Suppressor macrophage (primary cell): ENCODE results near the gene IGSF21.

ENCODE experiments used
- DNase-seq, 4 experiments: peaks; one replicate each; pipeline ENCODE4 v3.0.0-alpha.2; 2020 to 2022

IGSF21 gene

DNA sequence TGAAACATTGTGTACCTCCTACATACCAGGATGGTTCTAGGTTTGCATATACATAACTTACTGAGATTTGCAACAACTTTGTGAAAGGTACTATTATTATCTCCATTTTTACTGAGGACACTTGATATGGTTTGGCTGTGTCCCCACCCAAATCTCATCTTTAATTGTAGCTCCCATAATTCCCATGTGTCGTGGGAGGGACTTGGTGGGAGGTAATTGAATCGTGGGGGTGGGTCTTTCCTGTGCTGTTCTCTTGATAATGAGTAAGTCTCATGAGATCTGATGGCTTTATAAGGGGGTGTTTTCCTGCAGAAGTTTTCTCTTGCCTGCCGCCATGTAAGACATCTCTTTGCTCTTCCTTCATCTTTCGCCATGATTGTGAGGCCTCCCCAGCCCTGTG, 40.1 kb downstream of the IGSF21 start:
- no peak for DNase-seq

DNA sequence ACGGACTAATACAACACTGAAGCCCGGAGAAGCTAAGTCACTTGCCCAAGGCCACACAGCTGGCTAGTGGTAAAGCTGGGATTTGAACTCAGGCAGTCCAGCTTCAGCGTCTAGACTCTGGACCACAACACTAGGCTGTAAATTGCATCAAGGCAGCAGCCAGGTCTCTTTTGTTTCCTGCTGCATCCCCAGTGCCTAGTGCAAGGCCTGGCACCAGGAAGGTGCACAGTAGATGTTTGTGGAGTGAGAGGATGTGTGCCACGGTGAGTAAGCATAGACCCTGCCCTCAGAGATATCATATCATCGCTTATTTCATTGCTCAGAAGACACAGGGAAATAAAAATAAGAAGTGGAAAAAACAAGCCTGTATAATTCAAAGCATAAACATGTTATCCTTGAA, 40.9 kb downstream of the IGSF21 start:
- no peak for DNase-seq

DNA sequence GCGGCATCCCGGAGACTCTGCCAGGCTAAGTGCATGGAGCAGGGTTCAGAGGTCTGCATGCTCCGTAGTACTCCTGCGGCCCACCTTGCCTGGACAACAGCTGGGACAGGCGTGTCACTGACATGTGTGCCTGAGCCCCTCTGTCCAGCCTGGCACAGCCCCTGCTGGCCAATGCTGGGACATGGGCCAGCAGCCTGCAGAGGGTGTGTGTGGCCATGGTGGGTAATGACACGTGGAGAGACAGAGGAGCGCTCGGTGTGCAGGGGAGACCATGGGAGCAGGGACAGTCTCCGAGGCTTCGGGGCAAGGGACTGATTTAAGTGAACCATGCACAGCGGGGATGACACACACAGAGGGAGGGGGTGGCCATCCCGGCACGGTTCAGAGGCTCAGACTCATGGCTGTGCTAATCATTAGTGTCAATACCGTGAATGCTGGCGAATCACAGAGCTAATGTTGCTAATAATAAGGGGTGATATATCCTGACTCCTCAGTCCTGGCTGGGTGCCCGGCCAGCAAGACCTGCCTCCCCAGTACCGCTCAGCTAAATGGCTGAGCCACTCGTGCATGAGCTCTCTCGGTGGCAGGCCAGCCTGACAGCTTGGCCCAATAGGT, 41.5 kb downstream of the IGSF21 start:
- DNase-seq: no peak

DNA sequence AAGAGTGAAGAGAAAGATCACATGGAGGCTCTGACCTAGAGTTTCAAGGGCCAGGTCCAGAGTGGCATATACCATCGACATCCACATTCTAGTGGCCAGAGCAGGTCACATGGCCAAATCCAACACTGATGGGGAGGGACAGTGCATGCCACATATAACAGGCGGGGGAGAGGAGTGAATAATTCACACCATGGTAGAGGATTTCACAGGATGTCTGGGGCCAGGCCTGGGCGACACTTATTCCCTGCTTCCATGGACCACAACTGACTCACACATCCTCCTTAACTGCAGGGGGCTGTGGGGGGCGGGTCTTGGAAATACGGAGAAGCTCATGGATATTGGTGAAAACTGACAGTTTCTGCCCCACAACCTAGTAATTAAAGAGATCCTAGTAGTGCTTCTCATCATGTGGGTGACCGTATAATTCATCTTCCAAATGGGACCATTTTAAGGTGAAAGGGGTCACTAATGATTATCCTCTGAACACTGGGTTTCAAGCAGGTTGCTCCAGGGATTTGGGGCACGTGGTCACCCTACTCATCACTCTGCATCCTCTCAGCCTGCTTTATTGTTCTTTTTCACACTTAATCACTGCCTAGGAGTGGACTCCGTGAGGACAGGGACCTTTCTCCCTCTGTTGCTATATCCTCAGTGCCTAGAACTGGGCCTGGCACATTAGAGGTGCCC, 44.0 kb downstream of the IGSF21 start:
- DNase-seq: no peak

DNA sequence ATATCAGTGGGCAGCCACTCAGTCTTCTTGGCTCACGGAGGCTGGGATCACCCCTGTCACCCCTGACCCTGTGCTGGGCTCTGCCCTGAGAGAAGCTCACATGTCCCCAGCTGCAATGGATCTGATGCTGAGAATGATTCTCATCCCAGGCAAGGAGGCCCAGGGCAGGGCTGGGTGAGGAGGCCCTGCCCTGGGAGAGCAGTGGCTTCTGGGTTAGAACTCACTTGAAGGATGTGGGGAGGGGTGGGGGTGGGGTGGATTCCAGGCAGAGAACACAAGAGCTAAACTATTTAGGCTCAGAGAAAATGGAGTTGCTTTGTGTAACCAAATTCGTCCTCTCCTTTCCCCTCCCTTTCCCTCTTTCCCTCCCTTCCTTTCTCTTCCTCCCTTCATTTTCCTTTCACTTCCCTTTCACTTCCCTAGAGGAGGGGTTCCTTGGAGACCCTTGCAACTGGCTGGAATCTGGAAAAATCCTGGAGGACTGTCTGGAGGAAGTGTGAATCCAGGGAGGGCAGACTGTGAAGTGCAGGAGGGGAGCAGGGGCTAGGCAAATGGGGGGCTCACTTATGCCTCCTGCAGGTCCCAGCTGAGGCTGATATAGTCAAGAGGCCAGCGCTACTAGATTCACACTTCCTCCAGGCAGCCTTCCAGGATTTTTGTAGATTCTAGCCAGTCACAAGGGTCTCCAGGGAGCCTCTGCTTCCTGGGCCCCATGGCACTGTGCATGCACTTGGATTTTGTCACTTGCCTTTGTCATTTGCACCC, 47.0 kb downstream of the IGSF21 start:
- DNase-seq: no peak

DNA sequence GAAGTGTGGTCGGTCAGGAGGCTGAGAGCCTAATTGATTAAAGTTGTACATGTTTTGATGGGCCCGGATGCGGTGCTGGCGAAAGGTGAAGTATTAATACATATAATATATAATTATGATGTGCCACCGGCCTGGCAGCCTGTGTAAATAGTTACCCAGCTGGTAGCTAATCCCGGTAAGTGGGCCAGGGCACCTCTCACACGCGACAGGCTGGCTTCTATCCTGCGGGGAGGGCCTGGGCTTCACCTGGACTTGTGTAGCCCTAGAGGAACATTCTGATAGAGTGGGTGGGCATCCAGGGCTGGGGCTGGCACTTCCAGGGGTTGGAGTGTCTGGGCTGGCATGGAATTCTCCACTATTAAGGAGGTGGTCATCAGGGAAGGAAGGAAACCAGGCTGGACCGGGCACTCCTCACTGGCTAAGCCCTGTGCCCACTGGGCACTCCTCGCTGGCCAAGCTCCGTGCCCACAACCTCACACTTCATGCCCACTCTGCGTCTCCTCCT, 48.3 kb downstream of the IGSF21 start:
- DNase-seq: no peak

DNA sequence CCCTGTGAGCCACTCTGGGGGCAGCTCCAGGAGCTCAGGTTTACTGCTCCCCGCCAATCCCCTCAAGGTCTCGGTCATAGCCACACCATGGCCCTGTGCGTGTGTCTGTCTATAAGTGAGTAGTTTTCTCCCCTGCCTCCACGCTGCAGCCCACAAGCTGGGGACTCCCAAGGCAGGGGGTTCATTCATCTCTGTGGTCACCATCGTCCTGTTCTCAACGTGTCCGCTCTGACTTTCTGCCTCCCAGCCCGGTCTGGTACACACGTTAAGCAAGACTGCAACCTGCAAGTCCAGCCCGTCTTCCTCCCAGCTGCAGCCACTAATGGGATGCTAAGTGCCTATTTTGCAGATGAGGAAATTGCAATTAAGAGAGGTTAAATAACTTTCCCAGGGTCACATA, 49.8 kb downstream of the IGSF21 start:
- DNase-seq: no peak

DNA sequence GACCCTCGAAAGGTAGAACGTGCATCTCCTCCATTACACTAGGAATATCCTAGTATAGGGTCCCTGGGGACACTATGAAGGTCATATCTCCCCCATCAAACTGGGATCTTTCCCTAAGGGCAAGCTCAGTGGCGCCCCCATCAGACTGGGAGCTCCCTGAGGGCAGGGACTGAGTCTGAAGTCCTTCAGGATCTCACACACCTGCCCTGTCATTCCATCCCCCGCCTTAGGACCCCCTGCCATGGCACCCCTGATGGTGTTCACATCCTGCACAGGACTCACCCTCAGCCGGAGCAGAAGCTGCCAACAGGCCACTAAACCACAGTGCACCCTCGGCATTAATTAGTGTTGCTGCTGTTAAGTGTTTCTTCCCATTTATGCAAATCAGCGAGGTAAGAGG, 50.4 kb downstream of the IGSF21 start:
- DNase-seq: no peak

DNA sequence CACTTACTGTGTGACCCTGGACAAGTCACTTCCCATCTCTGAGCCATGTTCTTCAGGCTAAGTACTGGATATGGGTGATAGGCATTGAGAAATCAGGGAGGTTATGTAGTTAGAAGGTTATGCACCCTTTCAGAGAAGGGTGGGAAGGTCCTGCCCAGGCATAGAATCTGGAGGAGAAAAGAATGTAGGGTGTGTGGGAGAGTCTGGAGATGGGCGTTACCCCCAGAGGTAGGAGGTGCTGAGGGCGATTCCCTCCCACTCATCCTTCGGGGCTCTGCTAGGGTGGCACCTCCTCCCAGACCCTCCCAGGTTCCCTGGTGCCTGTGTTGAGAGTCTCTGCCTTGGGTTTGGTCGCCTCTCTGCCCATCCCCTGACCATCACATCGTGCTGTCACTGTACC, 51.1 kb downstream of the IGSF21 start:
- no peak for DNase-seq

DNA sequence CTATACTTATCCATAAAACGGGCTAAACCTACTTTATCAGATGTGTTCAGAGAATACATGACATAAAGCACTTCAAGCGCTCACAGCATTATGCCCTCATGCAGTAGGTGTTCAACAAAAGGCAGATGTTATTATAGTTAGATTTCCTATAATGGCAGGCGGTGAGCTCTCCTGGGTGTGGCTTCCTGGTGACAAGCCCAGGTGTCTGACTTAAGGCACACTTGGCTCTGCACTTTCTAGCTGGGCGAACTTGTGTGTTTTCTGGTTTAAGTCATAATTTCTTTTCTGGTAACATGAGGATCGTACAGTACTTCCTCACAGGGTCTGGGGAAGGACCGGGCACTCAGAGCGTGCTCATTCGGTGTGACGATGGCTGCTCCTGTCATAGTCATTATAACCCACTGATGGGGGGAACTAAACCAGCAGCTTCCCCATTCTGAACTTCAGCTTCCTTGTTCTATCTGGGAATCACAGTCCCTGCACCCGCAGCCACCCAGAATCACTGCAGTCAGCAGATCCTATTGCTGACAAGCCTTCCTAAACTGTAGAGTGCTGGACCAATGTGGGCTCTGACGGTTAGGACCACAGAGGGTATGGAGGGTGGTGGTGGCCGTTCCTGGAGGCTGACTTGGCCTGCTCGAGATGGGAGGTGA, 52.8 kb downstream of the IGSF21 start:
- peak; percentile 95 to 99 (median 96) for DNase-seq

DNA sequence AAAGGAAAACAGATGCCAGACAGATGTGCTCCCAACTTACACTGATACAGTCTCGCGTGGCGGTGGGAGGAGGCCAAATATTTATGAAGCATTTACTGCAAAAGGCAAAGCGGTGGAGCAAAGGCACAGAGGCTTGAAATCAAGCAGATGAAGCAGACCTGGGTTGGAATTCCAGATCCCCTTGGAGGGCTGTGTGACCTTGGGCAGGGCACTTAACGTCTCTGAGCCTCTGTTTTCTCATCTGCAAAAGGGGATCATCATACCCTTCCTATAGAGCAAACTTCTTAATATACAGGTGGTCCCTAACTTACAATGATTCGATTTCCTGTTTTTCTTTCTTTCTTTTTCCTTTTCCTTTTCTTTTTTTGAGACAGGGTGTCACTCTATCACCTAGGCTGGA, 54.1 kb downstream of the IGSF21 start:
- no peak for DNase-seq

DNA sequence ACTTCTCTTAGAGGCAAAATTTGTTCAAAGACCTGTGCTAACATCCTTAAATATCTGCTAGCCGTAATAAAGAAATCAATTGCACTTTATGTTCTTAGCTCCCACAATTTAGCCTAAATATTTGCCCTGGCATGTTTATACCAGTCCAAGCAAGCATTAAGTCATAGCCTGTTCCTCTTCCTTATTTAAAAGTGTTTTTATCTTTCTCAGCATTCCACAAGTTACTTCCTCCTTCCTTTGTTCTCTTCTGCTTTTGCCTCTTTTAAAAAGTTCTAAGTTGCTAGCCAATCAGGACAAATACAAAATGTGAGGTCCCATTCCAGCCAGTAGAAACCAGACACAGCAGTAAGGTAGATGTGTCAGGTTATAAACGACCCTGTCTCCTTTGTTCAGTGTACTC, 58.0 kb downstream of the IGSF21 start:
- peak; percentile 8 to 63 (median 42) for DNase-seq

DNA sequence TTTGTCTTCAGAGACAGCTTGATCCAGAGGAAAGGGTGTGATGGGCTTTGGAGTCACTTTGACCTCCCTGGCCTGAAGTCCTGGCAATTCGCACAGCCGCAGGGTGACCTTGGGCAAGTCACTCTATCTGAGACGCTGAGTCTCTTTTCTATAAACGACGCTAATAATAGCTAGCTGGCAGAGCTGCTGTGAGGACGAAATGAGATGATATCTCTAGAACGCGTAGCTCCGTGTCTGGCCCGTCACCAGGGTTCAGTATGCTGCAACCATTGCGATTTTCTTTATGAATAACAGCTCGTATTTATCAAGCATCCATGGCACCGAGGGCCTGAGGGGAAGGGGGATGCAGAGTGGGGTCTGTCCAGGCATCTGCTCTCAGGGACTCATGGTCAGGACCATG, 58.7 kb downstream of the IGSF21 start:
- no peak for DNase-seq

DNA sequence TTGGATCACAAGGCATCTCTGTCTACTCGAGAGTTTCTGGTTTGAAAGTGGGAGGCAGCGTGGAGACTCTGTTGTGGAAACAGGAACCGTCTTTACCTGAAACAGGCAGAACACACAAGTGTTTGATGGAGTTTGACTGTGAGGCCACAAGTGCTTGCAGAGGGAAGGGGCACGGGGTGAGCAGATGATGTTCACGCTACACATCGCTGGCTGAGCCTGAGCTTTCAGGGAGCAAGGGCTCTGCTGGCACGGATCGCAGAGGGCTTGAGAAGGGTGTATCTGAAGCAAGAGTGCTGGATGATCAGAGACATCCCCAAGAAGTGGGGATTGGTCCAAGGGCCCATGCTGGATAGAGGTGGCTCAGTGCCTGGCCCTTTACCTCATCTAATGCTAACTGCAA, 59.3 kb downstream of the IGSF21 start:
- no peak for DNase-seq

DNA sequence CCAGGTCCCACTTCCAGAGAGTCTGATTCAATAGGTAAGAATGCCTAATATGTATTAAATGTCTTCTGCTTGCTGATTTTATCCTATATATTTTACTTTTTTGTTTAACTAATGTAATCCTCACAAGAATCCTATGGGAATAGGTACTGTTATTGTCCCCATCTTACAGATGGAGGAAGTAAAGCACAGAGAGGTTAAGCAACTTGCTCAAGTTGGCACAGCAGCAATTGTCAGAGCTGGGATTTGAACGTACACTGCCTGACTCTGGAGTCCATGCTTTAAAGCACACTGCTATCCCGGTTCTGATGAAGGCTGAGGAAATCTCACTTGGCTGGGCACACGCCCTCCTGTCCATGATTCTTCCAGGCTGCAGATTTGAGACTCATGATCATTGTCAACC, 62.8 kb downstream of the IGSF21 start:
- DNase-seq: no peak

DNA sequence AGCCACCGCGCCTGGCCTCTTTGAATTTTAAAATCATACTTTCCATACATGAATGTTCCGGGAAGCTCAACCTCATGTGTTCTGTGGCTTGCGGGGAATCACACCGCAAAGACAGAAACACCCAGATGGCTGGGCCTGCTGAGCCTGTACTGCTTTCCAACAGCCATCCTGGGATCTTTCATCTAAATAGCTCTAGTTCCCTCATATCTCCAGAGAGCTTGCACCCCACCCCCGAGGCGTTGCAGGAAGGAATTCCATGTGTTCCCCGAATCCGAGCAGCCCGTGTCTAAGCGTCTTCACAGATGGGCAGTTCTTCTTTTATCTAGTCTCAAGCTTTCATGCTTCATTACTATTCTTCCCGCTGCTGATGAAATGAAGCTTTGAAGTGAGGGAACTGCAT, 66.4 kb downstream of the IGSF21 start:
- no peak for DNase-seq

DNA sequence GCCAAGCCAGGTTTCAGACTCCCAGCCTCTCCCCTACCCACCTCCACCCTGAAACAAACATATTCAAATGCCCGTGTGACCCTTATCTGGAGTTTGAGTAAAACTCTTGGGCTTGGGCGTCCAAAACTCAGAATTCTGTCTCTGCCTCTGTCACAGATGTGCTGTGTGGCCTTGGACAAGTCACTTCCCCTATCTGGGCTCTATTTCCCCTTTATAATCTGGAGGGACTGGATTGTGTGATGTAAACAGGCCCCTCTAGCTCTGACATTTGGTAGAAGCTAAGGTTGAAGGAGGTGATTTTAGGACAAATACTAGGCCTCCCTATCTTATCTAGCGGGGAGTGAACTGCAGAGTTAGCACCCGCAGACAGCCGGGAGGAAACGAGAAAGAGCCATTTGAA, 67.5 kb downstream of the IGSF21 start:
- DNase-seq: peak; percentile 23 to 56 (median 45)

DNA sequence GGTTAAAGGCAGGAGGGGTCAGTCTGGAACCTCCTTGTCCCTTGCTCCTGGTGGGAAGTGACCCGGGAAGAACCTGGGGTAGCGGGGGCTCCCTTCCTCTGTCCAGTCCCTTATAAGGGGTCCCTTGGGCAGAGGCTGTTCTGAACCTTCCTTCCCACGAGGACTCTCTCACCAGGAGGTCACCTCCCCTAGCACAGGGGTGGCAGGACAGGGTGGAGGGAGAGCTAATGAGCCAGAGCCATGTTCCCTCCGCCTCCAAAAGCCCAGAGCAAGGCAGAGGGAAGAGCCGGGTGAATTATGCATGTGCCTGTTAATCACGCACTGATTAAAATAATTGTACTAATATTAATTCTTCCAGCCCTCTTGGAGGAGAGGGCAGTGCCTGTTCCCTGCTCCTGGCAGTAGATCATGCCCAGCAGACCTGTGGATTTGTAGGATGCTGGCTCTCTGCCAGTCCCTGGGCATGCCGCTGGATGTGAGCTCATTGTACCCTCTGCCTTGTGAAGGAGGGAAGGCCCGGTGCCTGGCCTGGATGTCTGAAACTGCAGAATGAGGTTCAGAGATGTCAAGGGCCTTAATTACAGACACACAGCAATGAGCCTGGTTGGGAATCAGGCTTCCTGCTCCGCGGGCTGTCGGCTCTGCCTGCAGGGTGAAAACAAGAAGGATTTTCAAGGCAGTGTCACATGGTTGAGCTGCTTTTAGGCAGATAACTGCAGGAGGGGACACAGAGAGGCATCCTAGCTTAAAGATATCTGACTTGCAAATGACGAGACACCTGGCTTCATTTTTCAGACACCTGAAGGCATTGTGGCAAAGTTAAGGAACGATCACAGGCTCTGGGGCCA, 68.2 kb downstream of the IGSF21 start:
- DNase-seq: no peak

DNA sequence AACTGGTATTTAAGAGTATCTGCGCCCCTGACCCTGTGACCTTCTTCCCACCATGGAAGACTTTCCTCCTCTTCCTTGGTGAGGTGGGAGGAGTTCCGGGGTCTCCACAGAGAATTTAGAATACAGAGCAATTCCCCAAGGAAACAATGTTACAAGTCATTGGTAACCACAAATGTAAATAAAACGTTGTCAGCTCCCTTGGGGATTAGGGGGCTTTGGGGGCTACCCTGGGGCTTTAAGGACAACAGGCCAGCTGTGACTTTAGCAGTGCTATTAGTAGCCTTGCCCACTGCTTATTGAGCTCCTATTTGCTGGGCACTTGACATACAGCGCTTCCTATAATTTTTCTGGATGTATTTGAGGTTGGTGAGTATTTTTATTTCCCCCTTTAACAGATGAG, 69.0 kb downstream of the IGSF21 start:
- DNase-seq: no peak

DNA sequence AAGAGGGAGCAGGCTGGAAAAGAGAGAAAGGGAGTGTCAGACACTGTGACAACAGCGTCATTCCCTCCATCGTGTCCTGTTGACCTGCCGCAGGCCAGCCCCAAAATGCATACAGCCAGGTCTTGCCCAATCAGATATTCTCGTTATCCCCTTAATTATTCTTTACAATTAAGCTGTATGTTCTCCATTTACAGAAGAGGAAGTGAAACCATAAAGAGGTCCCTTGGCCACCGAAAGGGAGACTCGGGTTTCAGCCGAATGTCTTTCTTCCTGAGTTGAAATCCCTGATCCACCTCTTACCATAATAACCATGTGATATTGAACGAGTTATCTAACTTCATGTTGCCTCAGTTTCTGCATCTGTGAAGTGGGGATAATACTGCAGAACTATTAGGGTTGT, 70.5 kb downstream of the IGSF21 start:
- peak; percentile 64 to 79 (median 72) for DNase-seq

DNA sequence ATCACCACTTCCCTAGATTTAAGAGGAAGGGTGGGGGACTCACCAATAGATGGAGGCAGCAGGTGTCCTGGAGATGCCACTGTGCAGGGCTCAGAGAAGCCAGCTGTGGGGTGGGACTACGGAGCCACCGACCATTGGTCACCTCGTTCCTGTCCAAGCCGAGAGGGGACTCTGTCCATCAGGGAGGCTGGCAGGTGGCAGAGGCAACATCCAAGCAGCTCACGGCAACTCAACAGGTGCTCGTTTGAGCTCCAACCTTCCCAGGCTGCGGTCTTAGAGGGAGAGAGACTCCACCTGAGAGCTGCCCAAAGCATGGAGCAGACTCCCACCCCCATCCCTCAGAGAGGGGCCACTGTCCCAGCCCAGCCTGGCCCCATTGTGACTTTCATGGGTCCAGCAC, 71.4 kb downstream of the IGSF21 start:
- no peak for DNase-seq
